GM18909 (cell line): ENCODE data around the gene DGKG.

Source experiments
- ATAC-seq: cut with Tn5 transposase; IDR thresholded peaks from one replicate; pipeline ENCODE4 v1.9.1; 2021; ENCODE audit warnings: mild to moderate bottlenecking; ENCODE audit not compliant: unreplicated experiment, poor library complexity

The DGKG gene

GRCh38 chr3:186283096-186283495, 78.9 kb downstream of the DGKG start:
- ATAC-seq: no peak

- ATAC-seq: no peak
Observed at GRCh38 chr3:186281176-186281575, 80.9 kb downstream of the DGKG start.

- no peak for ATAC-seq
Observed at GRCh38 chr3:186280737-186281136, 81.3 kb downstream of the DGKG start.

- no peak for ATAC-seq
Observed at GRCh38 chr3:186277268-186277909, 84.6 kb downstream of the DGKG start.

DNA sequence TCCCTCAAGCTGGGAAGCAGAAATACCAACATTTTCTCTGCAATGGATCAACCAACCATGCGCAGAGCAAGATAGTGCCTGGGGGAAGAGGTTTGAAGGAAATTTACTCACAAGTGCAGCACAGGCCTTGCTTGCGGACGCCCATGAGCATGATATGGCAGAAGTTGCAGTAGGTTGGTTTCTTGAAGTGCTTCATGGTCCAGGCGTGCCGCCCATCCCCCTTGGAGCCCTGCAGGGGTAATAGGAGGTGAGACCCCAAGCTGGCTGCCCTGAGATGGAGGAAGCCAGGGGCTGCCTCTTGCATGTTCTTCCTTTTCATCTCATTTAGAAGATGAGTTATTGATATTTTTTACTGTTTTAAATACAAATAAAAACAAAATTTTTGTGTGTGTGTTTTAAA, 86.6 kb downstream of the DGKG start:
- no peak for ATAC-seq

DNA sequence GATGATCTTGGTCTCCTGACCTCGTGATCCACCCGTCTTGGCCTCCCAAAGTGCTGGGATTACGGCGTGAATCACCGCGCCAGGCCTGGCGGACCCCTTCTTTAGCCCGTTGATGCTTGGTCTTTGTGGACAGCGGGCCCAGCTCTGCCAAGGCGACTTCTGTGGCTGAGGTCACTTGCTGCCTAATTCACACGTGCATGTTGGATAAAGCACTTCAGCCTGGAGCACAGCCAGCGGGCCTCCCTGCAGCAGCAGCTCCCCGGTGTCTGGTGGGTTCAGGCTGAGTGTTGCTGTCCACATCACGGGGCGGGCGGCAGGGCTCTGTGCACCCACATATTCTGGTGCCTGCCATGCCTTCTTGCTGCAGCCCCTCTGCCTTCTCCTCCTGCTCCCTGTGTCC, 88.4 kb downstream of the DGKG start:
- ATAC-seq: no peak

DNA sequence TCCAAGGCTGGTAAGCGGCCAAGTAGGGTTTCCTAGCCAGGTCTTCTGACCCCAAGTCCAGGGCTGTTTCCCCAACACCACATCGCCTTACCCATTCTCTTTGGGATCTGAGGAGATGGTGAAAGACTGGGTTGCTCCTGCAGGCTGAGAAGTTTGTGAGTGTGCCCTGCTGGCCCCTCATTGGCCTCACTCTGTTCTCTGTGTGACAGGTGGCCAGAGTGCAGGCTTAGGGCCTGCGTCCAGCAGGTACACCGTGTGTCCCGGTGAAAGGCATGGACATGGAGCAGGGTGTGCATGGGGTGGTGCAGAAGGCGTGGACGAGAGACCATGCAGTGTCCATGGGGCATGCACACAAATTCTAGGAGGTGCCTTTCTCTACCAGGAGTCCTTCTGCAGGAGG, 91.3 kb downstream of the DGKG start:
- no peak for ATAC-seq

GRCh38 chr3:186268616-186269448, 93.2 kb downstream of the DGKG start:
- no peak for ATAC-seq

GRCh38 chr3:186267758-186268157, 94.3 kb downstream of the DGKG start:
- ATAC-seq: no peak

- ATAC-seq: no peak
Observed at GRCh38 chr3:186264608-186265400, 97.2 kb downstream of the DGKG start.

GRCh38 chr3:186261638-186262037, 100.4 kb downstream of the DGKG start:
- ATAC-seq: no peak

DNA sequence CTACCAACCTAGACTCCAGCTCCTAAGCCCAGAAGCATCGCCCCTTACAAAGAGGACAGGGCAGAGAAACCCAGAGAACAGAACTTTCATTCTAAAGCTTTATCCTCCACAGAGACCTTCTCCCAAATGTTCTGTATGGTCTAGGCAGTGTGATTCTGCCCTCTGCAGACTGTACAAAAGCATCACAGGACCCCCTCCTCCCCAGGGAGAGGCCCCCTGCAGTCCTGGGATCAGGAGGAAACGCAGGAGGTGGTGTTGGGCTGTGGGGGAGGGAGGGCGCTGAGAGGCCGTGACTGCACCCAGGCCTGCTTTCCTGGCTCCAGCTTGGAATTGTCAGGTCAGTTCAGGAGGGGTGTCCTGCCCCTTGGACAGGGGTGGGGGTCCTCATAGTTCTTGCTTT, 101.3 kb downstream of the DGKG start:
- no peak for ATAC-seq

GRCh38 chr3:186259612-186260383, 102.2 kb downstream of the DGKG start:
- ATAC-seq: peak; percentile 77

DNA sequence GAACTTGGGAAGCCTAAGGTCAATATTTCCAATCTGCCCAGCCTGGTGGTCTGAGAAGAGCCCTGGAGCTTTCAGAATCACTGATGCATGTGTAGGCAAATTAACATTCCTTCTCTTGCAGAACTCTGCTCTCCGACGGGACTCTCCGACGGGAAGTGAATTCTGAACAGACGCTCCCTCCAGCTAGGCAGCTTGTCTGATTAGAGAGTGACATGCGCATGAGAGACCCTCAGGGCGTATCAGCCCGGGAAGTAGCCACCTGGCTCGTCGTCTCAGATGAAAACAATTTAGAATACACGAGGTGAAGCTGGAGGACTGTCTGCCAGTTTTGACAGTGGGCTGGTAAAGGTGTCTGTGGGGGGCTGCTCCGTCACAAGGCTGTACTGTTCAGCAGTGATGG, 103.1 kb downstream of the DGKG start:
- ATAC-seq: no peak

DNA sequence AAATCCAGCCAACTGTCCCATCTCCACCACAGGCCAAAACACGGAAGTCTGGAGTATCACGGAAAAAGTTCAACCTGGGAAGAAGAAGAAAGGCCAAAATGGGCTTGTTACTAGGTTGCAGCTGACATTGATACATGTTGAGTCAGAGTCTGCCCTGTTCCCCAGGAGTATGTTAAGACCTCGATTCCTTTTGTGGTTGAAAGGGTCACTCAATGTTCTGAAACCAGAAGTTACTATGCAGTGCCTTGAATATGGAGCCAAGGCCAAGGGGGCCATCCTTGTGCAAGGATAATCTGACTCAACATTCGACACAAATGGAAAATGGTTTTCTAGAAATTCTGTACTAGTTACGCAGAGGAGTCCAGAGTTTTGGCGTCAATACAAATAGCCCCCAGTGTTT, 104.2 kb downstream of the DGKG start:
- no peak for ATAC-seq

- ATAC-seq: peak; percentile 33
Observed at GRCh38 chr3:186255703-186256331, 106.2 kb downstream of the DGKG start.

GRCh38 chr3:186254676-186255650, 107.1 kb downstream of the DGKG start:
- peak; percentile 66 for ATAC-seq

DNA sequence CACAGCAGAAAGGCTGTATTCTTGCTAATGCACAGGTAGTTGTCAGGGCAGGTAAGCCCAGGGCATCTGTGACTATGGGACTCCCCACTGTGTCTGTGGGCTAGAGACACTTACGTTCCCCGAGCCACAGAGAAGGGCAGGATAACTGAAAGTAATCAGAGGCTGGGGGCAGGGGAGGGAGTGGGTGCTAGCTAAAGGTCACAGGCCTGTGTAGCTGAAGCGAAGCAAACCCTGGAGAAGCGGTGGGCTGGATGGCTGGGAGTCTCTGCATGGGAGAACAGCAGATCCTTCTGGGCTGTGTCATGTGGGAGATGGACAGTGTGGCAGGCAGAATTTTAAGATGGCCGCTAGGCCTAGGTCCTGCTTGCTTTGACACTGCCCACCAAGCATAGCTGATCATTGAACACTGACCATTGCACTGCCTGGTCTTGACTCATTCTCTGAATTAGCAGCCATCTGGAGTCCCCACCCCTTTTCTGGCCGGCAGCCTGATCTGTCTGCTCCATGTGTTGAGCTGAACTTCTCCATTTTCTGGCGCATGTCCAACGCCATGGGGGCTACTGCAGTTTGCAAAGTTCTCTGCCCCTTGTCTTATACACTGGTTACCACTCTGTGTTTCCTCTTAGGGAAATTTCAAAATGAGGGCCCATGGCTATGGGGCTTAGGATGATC, 110.0 kb downstream of the DGKG start:
- no peak for ATAC-seq
